GM12878 (cell line): ENCODE data around the gene PDZD2.

Experiments
- CTCF ChIP-seq, 3 experiments: IDR thresholded peaks in 2 of 3; conservative IDR thresholded peaks in 1 of 3; 2 replicates each; pipeline ENCODE4 v1.5.1; 2011; ENCODE audit warnings: low read depth in 3 of 3, low read length in 3 of 3, mild to moderate bottlenecking in 3 of 3, control low read depth in 2 of 3, moderate library complexity in 2 of 3, inconsistent platforms in 1 of 3, mixed read lengths in 1 of 3; ENCODE audit not compliant: control insufficient read depth in 2 of 3, insufficient read depth in 1 of 3; ENCODE audit errors: extremely low read depth in 1 of 3
- POLR2A ChIP-seq: IDR thresholded peaks from 2 replicates; pipeline ENCODE4 v1.6.1; 2011; ENCODE audit warnings: low read depth, mild to moderate bottlenecking, low read length
- REST ChIP-seq: IDR thresholded peaks from 2 replicates; pipeline ENCODE4 v1.6.1; 2012; ENCODE audit warnings: mild to moderate bottlenecking, low read depth, low read length

- TF ChIP-seq REST, result no peak
- TF ChIP-seq CTCF (IDR thresholded peaks at IDR 0.05 in 2 of 3, conservative IDR thresholded peaks at IDR 0.05 in 1 of 3; ENCODE audit: control insufficient read depth in 2 of 3, extremely low read depth in 1 of 3, insufficient read depth in 1 of 3, low read depth in 3 of 3, low read length in 3 of 3), result no peak
- no peak for TF ChIP-seq POLR2A
Measured at GRCh38 chr5:31671339-31671741, 32.4 kb downstream of the PDZD2 start.
